CD8-positive, alpha-beta memory T cell (primary cell): Measurements from ENCODE around the gene DAGLA. TPM values are rescaled to one million over a fixed set of nuclear protein-coding genes. Genes with fewer than 3 reads are reported as not detected.

Source experiments
- CTCF ChIA-PET: fragments of 350-600 bp; sonication (Branson Sonifier 250); formaldehyde crosslinking; loops from one replicate; lab custom pipeline; 2021; ENCODE audit warnings: antibody characterized with exemption; lab: Charles Lee
- POLR2A ChIA-PET: fragments of 350-600 bp; sonication (Branson Sonifier 250); formaldehyde crosslinking; loops from one replicate; lab custom pipeline; 2021; ENCODE audit warnings: antibody characterized with exemption; lab: Charles Lee
- DNase-seq, 5 donors: peaks; one replicate each; pipeline versions ENCODE4 v3.0.0 to v3.0.0-alpha.2; 2020 to 2022; ENCODE audit warnings: mixed read lengths in 1 of 5
- H3K27ac ChIP-seq: one replicate; pipeline ENCODE4 v1.7.0; 2013; ENCODE audit warnings: low read depth, mild to moderate bottlenecking, low read length, moderate library complexity
- H3K27me3 ChIP-seq: 2 replicates; pipeline ENCODE4 v1.7.0; 2013; ENCODE audit warnings: low read length, mild to moderate bottlenecking; ENCODE audit not compliant: insufficient read depth, poor library complexity, severe bottlenecking
- H3K36me3 ChIP-seq: 2 replicates; pipeline ENCODE4 v1.7.0; 2013; ENCODE audit warnings: mild to moderate bottlenecking, low read length, moderate library complexity; ENCODE audit not compliant: insufficient read depth
- H3K4me1 ChIP-seq: 2 replicates; pipeline ENCODE4 v1.7.0; 2013; ENCODE audit warnings: mild to moderate bottlenecking, low read length, moderate library complexity; ENCODE audit not compliant: insufficient read depth
- H3K4me3 ChIP-seq: 2 replicates; pipeline ENCODE4 v1.7.0; 2013; ENCODE audit warnings: mild to moderate bottlenecking, low read length
- H3K9me3 ChIP-seq: 2 replicates; pipeline ENCODE4 v1.7.0; 2013; ENCODE audit warnings: mild to moderate bottlenecking, low read length
- H3K27ac Mint-ChIP-seq, 8 donors: one replicate each; pipeline ENCODE4 v1.8.0; 2020 to 2021; ENCODE audit warnings: mixed read lengths in 8 of 8, mild to moderate bottlenecking in 6 of 8, inconsistent platforms in 3 of 8, moderate library complexity in 3 of 8
- H3K27me3 Mint-ChIP-seq, 2 donors: one replicate each; pipeline ENCODE4 v1.8.0; 2020 to 2021; ENCODE audit warnings: mixed read lengths in 2 of 2, mild to moderate bottlenecking in 1 of 2, moderate library complexity in 1 of 2
- H3K36me3 Mint-ChIP-seq, 3 donors: one replicate each; pipeline ENCODE4 v1.8.0; 2020 to 2021; ENCODE audit warnings: mixed read lengths in 3 of 3, inconsistent platforms in 1 of 3, mild to moderate bottlenecking in 1 of 3
- H3K4me1 Mint-ChIP-seq, 3 donors: one replicate each; pipeline ENCODE4 v1.8.0; 2020 to 2021; ENCODE audit warnings: mixed read lengths in 3 of 3, inconsistent platforms in 1 of 3, mild to moderate bottlenecking in 1 of 3
- H3K4me3 Mint-ChIP-seq, 7 donors: one replicate each; pipeline ENCODE4 v1.8.0; 2020 to 2021; ENCODE audit warnings: mixed read lengths in 7 of 7, mild to moderate bottlenecking in 6 of 7, moderate library complexity in 4 of 7, inconsistent platforms in 2 of 7
- H3K9me3 Mint-ChIP-seq, 5 donors: one replicate each; pipeline ENCODE4 v1.8.0; 2020 to 2022; ENCODE audit warnings: mixed read lengths in 5 of 5, mild to moderate bottlenecking in 3 of 5, moderate library complexity in 2 of 5, inconsistent platforms in 1 of 5
- polyA plus RNA-seq: library from polyadenylated mRNA; unstranded; fragments of 300-500 nt; fragmentation: Illumina TruSeq; gene quantifications from one replicate; pipeline ENCODE4 v1.2.3, GENCODE V29; 2021
- total RNA-seq, 2 experiments: library from RNA; stranded (reverse); gene quantifications; one replicate each; pipeline ENCODE4 v1.2.3, GENCODE V29; 2021

Gene DAGLA
- total and polyA plus RNA-seq, 3 experiments from 2014 or later = 0.11 to 0.20 TPM; not detected in 1

GRCh38 chr11:61765550-61766253 lies 85.5 kb downstream of the DAGLA start:
- no peak overlapping the region for H3K27ac ChIP-seq
- Mint-ChIP-seq H3K4me1 (no peaks in the 10 kb centered on the region), H3K9me3 (no peaks in the 10 kb centered on the region), H3K36me3 (no peaks in the 10 kb centered on the region), H3K27me3 (peaks cover 2 to 10% of the 10 kb centered on the region in 2 donors), H3K4me3 (no peak overlapping the region), H3K27ac (no peak overlapping the region)
- no peaks in the 10 kb centered on the region for H3K9me3 ChIP-seq
- ChIA-PET POLR2A (no interaction called here), CTCF (no interaction called here)
- no peaks in the 10 kb centered on the region for H3K27me3 ChIP-seq
- no peak for DNase-seq
- H3K36me3 ChIP-seq = no peaks in the 10 kb centered on the region
- H3K4me3 ChIP-seq = no peak overlapping the region
- H3K4me1 ChIP-seq = no peaks in the 10 kb centered on the region

GRCh38 chr11:61766353-61766841 lies 86.2 kb downstream of the DAGLA start:
- Mint-ChIP-seq H3K27me3 (peaks cover 2 to 10% of the 10 kb centered on the region in 2 donors), H3K27ac (peak overlapping the region in 1 of 8 donors; percentile 91), H3K9me3 (no peaks in the 10 kb centered on the region), H3K4me3 (no peak overlapping the region), H3K36me3 (no peaks in the 10 kb centered on the region), H3K4me1 (no peaks in the 10 kb centered on the region)
- POLR2A ChIA-PET = no interaction called here
- no peaks in the 10 kb centered on the region for H3K9me3 ChIP-seq
- no peak overlapping the region for H3K4me3 ChIP-seq
- H3K4me1 ChIP-seq = no peaks in the 10 kb centered on the region
- CTCF ChIA-PET = interaction anchor here (1.9 kb wide), 1 partner anchor 31 kb away, joined by 5 read pairs; no protein-coding TSS in a partner anchor
- no peaks in the 10 kb centered on the region for H3K36me3 ChIP-seq
- H3K27me3 ChIP-seq = no peaks in the 10 kb centered on the region
- DNase-seq = no peak
- H3K27ac ChIP-seq = no peak overlapping the region

- no peaks in the 10 kb centered on the region for H3K36me3 Mint-ChIP-seq
- POLR2A ChIA-PET = no interaction called here
- no peak overlapping the region for H3K4me3 Mint-ChIP-seq
- peaks cover 0 to 2% of the 10 kb centered on the region in 2 donors for H3K27me3 Mint-ChIP-seq
- no peaks in the 10 kb centered on the region for H3K36me3 ChIP-seq
- no peak for DNase-seq
- H3K4me3 ChIP-seq = no peak overlapping the region
- CTCF ChIA-PET = interaction anchor here (1.9 kb wide), 1 partner anchor 29 kb away, joined by 5 read pairs; no protein-coding TSS in a partner anchor
- H3K9me3 ChIP-seq = no peaks in the 10 kb centered on the region
- H3K9me3 Mint-ChIP-seq = no peaks in the 10 kb centered on the region
- H3K27ac ChIP-seq = no peak overlapping the region
- H3K27me3 ChIP-seq = no peaks in the 10 kb centered on the region
- peaks cover 5% of the 10 kb centered on the region for H3K4me1 ChIP-seq
- peak overlapping the region in 2 of 8 donors; percentile 10 to 47 for H3K27ac Mint-ChIP-seq
- peaks cover 0 to 1% (median 0%) of the 10 kb centered on the region in 3 donors for H3K4me1 Mint-ChIP-seq
Observed at GRCh38 chr11:61768376-61769076, 88.3 kb downstream of the DAGLA start.

- H3K4me1 ChIP-seq = peaks cover 5% of the 10 kb centered on the region
- no peaks in the 10 kb centered on the region for H3K27me3 ChIP-seq
- Mint-ChIP-seq H3K4me3 (no peak overlapping the region), H3K4me1 (peaks cover 0 to 1% (median 0%) of the 10 kb centered on the region in 3 donors), H3K36me3 (no peaks in the 10 kb centered on the region), H3K9me3 (no peaks in the 10 kb centered on the region), H3K27me3 (no peaks in the 10 kb centered on the region), H3K27ac (no peak overlapping the region)
- H3K9me3 ChIP-seq = no peaks in the 10 kb centered on the region
- no peak overlapping the region for H3K4me3 ChIP-seq
- H3K27ac ChIP-seq = no peak overlapping the region
- DNase-seq = no peak
- CTCF ChIA-PET = no interaction called here
- no peaks in the 10 kb centered on the region for H3K36me3 ChIP-seq
- POLR2A ChIA-PET = no interaction called here
Observed at GRCh38 chr11:61769169-61769920, 89.2 kb downstream of the DAGLA start.

GRCh38 chr11:61769946-61770683 lies 89.9 kb downstream of the DAGLA start:
- CTCF ChIA-PET = no interaction called here
- Histone ChIP-seq H3K27me3 (no peaks in the 10 kb centered on the region), H3K4me3 (no peak overlapping the region), H3K27ac (no peak overlapping the region), H3K4me1 (peaks cover 5% of the 10 kb centered on the region), H3K9me3 (no peaks in the 10 kb centered on the region), H3K36me3 (no peaks in the 10 kb centered on the region)
- Mint-ChIP-seq H3K36me3 (no peaks in the 10 kb centered on the region), H3K4me3 (no peak overlapping the region), H3K4me1 (peaks cover 0 to 5% (median 3%) of the 10 kb centered on the region in 3 donors), H3K27ac (no peak overlapping the region), H3K9me3 (no peaks in the 10 kb centered on the region), H3K27me3 (no peaks in the 10 kb centered on the region)
- no peak for DNase-seq
- POLR2A ChIA-PET = no interaction called here

- H3K27ac ChIP-seq = no peak overlapping the region
- no peak for DNase-seq
- H3K4me1 ChIP-seq = peaks cover 5% of the 10 kb centered on the region
- Mint-ChIP-seq H3K36me3 (no peaks in the 10 kb centered on the region), H3K4me3 (no peak overlapping the region), H3K9me3 (no peaks in the 10 kb centered on the region), H3K27ac (peak overlapping the region in 1 of 8 donors; percentile 70), H3K4me1 (peaks cover 1 to 9% (median 9%) of the 10 kb centered on the region in 3 donors), H3K27me3 (peaks cover 0 to 2% of the 10 kb centered on the region in 2 donors)
- POLR2A ChIA-PET = no interaction called here
- H3K4me3 ChIP-seq = no peak overlapping the region
- H3K9me3 ChIP-seq = no peaks in the 10 kb centered on the region
- no peaks in the 10 kb centered on the region for H3K27me3 ChIP-seq
- CTCF ChIA-PET = no interaction called here
- H3K36me3 ChIP-seq = no peaks in the 10 kb centered on the region
Observed at GRCh38 chr11:61771195-61771894, 91.2 kb downstream of the DAGLA start.

- DNase-seq = no peak
- Mint-ChIP-seq H3K36me3 (no peaks in the 10 kb centered on the region), H3K4me1 (peaks cover 8 to 16% (median 15%) of the 10 kb centered on the region in 3 donors), H3K27ac (peak overlapping the region in 1 of 8 donors; percentile 61), H3K4me3 (no peak overlapping the region), H3K9me3 (no peaks in the 10 kb centered on the region), H3K27me3 (peaks cover 0 to 4% of the 10 kb centered on the region in 2 donors)
- ChIA-PET POLR2A (interaction anchor here (0.6 kb wide), 1 partner anchor 8 kb away, joined by 5 read pairs; no protein-coding TSS in a partner anchor), CTCF (interaction anchor here (1.0 to 1.4 kb wide), 2 partner anchors 24 to 127 kb away, joined by 3 to 8 read pairs; no protein-coding TSS in a partner anchor)
- H3K36me3 ChIP-seq = no peaks in the 10 kb centered on the region
- peaks cover 10% of the 10 kb centered on the region for H3K4me1 ChIP-seq
- no peaks in the 10 kb centered on the region for H3K27me3 ChIP-seq
- H3K27ac ChIP-seq = no peak overlapping the region
- H3K4me3 ChIP-seq = no peak overlapping the region
- no peaks in the 10 kb centered on the region for H3K9me3 ChIP-seq
Observed at GRCh38 chr11:61771985-61772455, 91.8 kb downstream of the DAGLA start.
